Gastroesophageal sphincter (tissue), 3 donors: Measurements from ENCODE around the gene KIF16B.

Source experiments
- CTCF ChIP-seq, 4 experiments: fragments of 200-600 bp in 2 of 4; fragments of 450-650 bp in 2 of 4; sonication (generic) in 1 of 4; IDR thresholded peaks; one replicate each; pipeline ENCODE4 v1.5.1; 2017 to 2019; ENCODE audit warnings: antibody characterized with exemption in 4 of 4, mild to moderate bottlenecking in 2 of 4, moderate library complexity in 2 of 4
- EP300 ChIP-seq: sonication (generic); formaldehyde crosslinking; IDR thresholded peaks from one replicate; pipeline ENCODE4 v1.6.1; 2017; ENCODE audit warnings: antibody characterized with exemption, mild to moderate bottlenecking
- POLR2A ChIP-seq, 2 donors: fragments of 450-650 bp; IDR thresholded peaks; one replicate each; pipeline ENCODE4 v1.6.1; 2017; ENCODE audit warnings: antibody characterized with exemption in 2 of 2, mild to moderate bottlenecking in 2 of 2, moderate library complexity in 1 of 2
- POLR2AphosphoS5 ChIP-seq: sonication (generic); formaldehyde crosslinking; IDR thresholded peaks from one replicate; pipeline ENCODE4 v1.6.1; 2017; ENCODE audit warnings: antibody characterized with exemption

- TF ChIP-seq POLR2A (IDR thresholded peaks at IDR 0.05) (no peak), CTCF (IDR thresholded peaks at IDR 0.05) (no peak), POLR2AphosphoS5 (no peak), EP300 (no peak)
Measured at GRCh38 chr20:16393836-16394235, 179.4 kb downstream of the KIF16B start.
